ENCODE results near the gene MSX2.

Gene MSX2
- total RNA-seq = 0 to 1.2 (median 0.35) reads per million in 3 donors

- H3K9me3 ChIP-seq (ENCODE audit: control insufficient read depth, low read length) = no peaks in the 10 kb centered on the region
Observed at GRCh38 chr5:174724484-174725260, at the start of gene MSX2. Gene MSX2 (plus strand): TSS chr5:174724582. CDS start chr5:174724660, 78 bp downstream.

GRCh38 chr5:174675110-174675509 is 49.3 kb upstream of the MSX2 start:
- no peaks in the 10 kb centered on the region for H3K9me3 ChIP-seq (ENCODE audit: control insufficient read depth, low read length)
- DNase-seq = no peak
- H3K4me1 ChIP-seq (ENCODE audit: control insufficient read depth, insufficient read depth, low read length, poor library complexity, severe bottlenecking) = no peaks in the 10 kb centered on the region
- no peaks in the 10 kb centered on the region for H3K36me3 ChIP-seq (ENCODE audit: control insufficient read depth, insufficient read depth, low read length)
- no peak overlapping the region for H3K4me3 ChIP-seq (ENCODE audit: insufficient read depth, low read depth, low read length, poor library complexity, severe bottlenecking)
- no peak overlapping the region for H3K27ac ChIP-seq (ENCODE audit: insufficient read depth, low read length, poor library complexity, severe bottlenecking)
- H3K27me3 ChIP-seq (replicated peaks; ENCODE audit: control insufficient read depth, insufficient read depth, low read length, poor library complexity, severe bottlenecking) = no peaks in the 10 kb centered on the region

More at GRCh38 chr5:174724484-174725260, at the start of gene MSX2:
- H3K27ac ChIP-seq (ENCODE audit: insufficient read depth, low read length, poor library complexity, severe bottlenecking) = no peak within 1 kb of the TSS
- no peaks in the 10 kb centered on the region for H3K36me3 ChIP-seq (ENCODE audit: control insufficient read depth, insufficient read depth, low read length)
- H3K4me1 ChIP-seq (ENCODE audit: control insufficient read depth, insufficient read depth, low read length, poor library complexity, severe bottlenecking) = no peaks in the 10 kb centered on the region
- peaks cover 41% of the 10 kb centered on the region for H3K27me3 ChIP-seq (replicated peaks; ENCODE audit: control insufficient read depth, insufficient read depth, low read length, poor library complexity, severe bottlenecking)
- peak in 1 of 3 donors; percentile 5 for DNase-seq
- peak within 1 kb of the TSS; percentile 29 for H3K4me3 ChIP-seq (ENCODE audit: insufficient read depth, low read depth, low read length, poor library complexity, severe bottlenecking)

DNA sequence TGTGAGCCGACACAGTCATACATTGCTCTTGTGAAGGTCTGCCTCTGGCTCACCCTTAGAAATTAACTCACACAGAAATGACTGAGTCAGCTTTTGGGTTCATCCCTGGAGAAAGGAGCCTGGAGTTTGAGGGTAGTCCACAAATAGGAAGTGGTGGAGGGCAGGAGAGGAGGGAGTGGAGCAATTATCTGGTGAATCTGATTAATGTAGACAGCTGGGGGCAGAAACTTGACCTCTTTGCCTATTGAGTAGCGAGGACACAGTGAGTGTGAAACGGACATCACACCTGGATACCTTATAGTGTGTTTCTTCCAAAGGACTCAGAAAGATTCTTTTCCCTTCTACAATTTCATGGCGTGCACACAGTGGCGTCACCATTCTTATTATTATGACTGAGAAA is 48.5 kb upstream of the MSX2 start:
- Histone ChIP-seq H3K36me3 (ENCODE audit: control insufficient read depth, insufficient read depth, low read length) (no peaks in the 10 kb centered on the region), H3K4me1 (ENCODE audit: control insufficient read depth, insufficient read depth, low read length, poor library complexity, severe bottlenecking) (no peaks in the 10 kb centered on the region), H3K27ac (ENCODE audit: insufficient read depth, low read length, poor library complexity, severe bottlenecking) (no peak overlapping the region), H3K9me3 (ENCODE audit: control insufficient read depth, low read length) (no peaks in the 10 kb centered on the region), H3K27me3 (replicated peaks; ENCODE audit: control insufficient read depth, insufficient read depth, low read length, poor library complexity, severe bottlenecking) (no peaks in the 10 kb centered on the region), H3K4me3 (ENCODE audit: insufficient read depth, low read depth, low read length, poor library complexity, severe bottlenecking) (no peak overlapping the region)
- DNase-seq = no peak

DNA sequence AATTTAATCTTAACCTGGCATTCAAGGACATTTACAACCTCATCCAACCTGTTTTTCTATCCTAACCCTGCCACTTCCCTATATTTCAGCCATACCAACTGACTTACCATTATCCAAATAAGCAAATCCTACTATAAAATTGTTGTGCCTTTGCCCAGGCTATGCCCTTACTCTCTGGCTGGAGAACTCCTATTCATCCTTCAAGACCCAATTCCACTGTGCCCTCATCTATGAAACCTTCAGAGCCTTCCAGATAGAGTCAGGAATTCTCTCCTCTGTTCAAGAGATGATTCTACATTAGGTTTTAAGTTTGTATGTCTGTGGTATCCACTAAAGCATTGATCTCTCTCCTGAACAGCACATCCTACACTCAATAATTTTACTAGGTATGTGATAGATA is 46.3 kb upstream of the MSX2 start:
- no peaks in the 10 kb centered on the region for H3K9me3 ChIP-seq (ENCODE audit: control insufficient read depth, low read length)
- H3K27ac ChIP-seq (ENCODE audit: insufficient read depth, low read length, poor library complexity, severe bottlenecking) = no peak overlapping the region
- no peaks in the 10 kb centered on the region for H3K36me3 ChIP-seq (ENCODE audit: control insufficient read depth, insufficient read depth, low read length)
- H3K27me3 ChIP-seq (replicated peaks; ENCODE audit: control insufficient read depth, insufficient read depth, low read length, poor library complexity, severe bottlenecking) = no peaks in the 10 kb centered on the region
- no peak for DNase-seq
- H3K4me3 ChIP-seq (ENCODE audit: insufficient read depth, low read depth, low read length, poor library complexity, severe bottlenecking) = no peak overlapping the region
- H3K4me1 ChIP-seq (ENCODE audit: control insufficient read depth, insufficient read depth, low read length, poor library complexity, severe bottlenecking) = no peaks in the 10 kb centered on the region

DNA sequence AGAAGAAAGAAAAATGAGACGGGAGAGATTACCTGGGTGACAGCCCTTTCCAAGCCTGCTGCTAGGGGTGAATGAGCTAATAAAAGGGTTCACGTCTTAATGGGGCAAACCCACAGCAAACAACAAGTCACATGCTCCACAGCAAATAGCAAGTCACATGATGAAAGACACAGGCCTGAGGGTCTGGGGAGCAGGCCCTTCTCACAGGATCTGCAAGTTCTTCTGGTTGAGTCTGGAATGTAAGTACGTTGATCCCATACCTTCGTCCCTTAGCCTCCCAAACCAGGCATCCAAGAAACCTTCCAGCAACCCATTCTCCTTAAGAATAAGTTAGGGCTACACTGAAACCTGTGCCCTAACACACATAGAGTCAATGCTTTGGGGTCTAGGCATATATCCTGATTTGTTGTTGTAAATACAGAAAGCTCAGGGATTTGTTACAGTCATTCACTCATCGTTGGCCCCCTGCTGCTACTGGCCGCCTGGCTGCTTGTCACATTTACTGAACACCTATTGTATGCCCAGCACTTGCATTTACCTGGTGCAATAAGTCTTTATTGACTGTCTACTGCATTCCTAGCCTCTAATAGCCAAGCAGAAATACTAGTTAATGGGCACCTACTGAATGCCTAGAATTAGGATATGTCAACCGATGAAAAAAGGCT is 43.3 kb upstream of the MSX2 start:
- Histone ChIP-seq H3K27me3 (replicated peaks; ENCODE audit: control insufficient read depth, insufficient read depth, low read length, poor library complexity, severe bottlenecking) (no peaks in the 10 kb centered on the region), H3K9me3 (ENCODE audit: control insufficient read depth, low read length) (no peaks in the 10 kb centered on the region), H3K27ac (ENCODE audit: insufficient read depth, low read length, poor library complexity, severe bottlenecking) (no peak overlapping the region), H3K4me3 (ENCODE audit: insufficient read depth, low read depth, low read length, poor library complexity, severe bottlenecking) (no peak overlapping the region), H3K36me3 (ENCODE audit: control insufficient read depth, insufficient read depth, low read length) (no peaks in the 10 kb centered on the region), H3K4me1 (ENCODE audit: control insufficient read depth, insufficient read depth, low read length, poor library complexity, severe bottlenecking) (no peaks in the 10 kb centered on the region)
- no peak for DNase-seq

- Histone ChIP-seq H3K9me3 (ENCODE audit: control insufficient read depth, low read length) (no peaks in the 10 kb centered on the region), H3K27ac (ENCODE audit: insufficient read depth, low read length, poor library complexity, severe bottlenecking) (no peak overlapping the region), H3K4me3 (ENCODE audit: insufficient read depth, low read depth, low read length, poor library complexity, severe bottlenecking) (no peak overlapping the region), H3K4me1 (ENCODE audit: control insufficient read depth, insufficient read depth, low read length, poor library complexity, severe bottlenecking) (no peaks in the 10 kb centered on the region), H3K36me3 (ENCODE audit: control insufficient read depth, insufficient read depth, low read length) (no peaks in the 10 kb centered on the region), H3K27me3 (replicated peaks; ENCODE audit: control insufficient read depth, insufficient read depth, low read length, poor library complexity, severe bottlenecking) (peaks cover 11% of the 10 kb centered on the region)
- no peak for DNase-seq
Observed at GRCh38 chr5:174687503-174687902, 36.9 kb upstream of the MSX2 start.

GRCh38 chr5:174688441-174689354 is 35.7 kb upstream of the MSX2 start:
- no peak for DNase-seq
- Histone ChIP-seq H3K36me3 (ENCODE audit: control insufficient read depth, insufficient read depth, low read length) (no peaks in the 10 kb centered on the region), H3K4me3 (ENCODE audit: insufficient read depth, low read depth, low read length, poor library complexity, severe bottlenecking) (no peak overlapping the region), H3K27ac (ENCODE audit: insufficient read depth, low read length, poor library complexity, severe bottlenecking) (no peak overlapping the region), H3K27me3 (replicated peaks; ENCODE audit: control insufficient read depth, insufficient read depth, low read length, poor library complexity, severe bottlenecking) (peaks cover 11% of the 10 kb centered on the region), H3K4me1 (ENCODE audit: control insufficient read depth, insufficient read depth, low read length, poor library complexity, severe bottlenecking) (no peaks in the 10 kb centered on the region), H3K9me3 (ENCODE audit: control insufficient read depth, low read length) (no peaks in the 10 kb centered on the region)

DNA sequence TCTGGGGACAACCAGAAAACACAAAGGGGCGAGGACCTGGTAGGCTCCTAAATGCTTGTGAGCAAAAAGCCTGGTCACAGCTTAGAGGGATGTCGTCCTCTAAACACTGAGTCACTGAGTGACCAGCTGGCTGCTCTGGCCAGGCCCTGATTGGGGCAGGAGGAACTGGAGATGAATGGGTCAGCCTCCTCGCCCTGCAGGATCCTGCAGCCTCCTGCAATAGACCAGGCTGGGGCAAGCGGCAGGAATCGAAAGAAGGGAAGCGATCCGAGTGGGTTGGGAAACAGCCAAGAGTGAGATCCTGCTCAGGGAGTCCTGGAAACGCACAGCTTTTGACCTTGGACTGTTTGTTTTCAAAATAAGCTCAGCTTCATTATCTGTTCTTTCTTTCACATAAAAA is 34.1 kb upstream of the MSX2 start:
- H3K27me3 ChIP-seq (replicated peaks; ENCODE audit: control insufficient read depth, insufficient read depth, low read length, poor library complexity, severe bottlenecking) = peaks cover 11% of the 10 kb centered on the region
- H3K4me3 ChIP-seq (ENCODE audit: insufficient read depth, low read depth, low read length, poor library complexity, severe bottlenecking) = no peak overlapping the region
- H3K4me1 ChIP-seq (ENCODE audit: control insufficient read depth, insufficient read depth, low read length, poor library complexity, severe bottlenecking) = no peaks in the 10 kb centered on the region
- no peak overlapping the region for H3K27ac ChIP-seq (ENCODE audit: insufficient read depth, low read length, poor library complexity, severe bottlenecking)
- no peak for DNase-seq
- no peaks in the 10 kb centered on the region for H3K36me3 ChIP-seq (ENCODE audit: control insufficient read depth, insufficient read depth, low read length)
- no peaks in the 10 kb centered on the region for H3K9me3 ChIP-seq (ENCODE audit: control insufficient read depth, low read length)

GRCh38 chr5:174692381-174692780 is 32.0 kb upstream of the MSX2 start:
- H3K27ac ChIP-seq (ENCODE audit: insufficient read depth, low read length, poor library complexity, severe bottlenecking) = no peak overlapping the region
- no peak overlapping the region for H3K4me3 ChIP-seq (ENCODE audit: insufficient read depth, low read depth, low read length, poor library complexity, severe bottlenecking)
- H3K9me3 ChIP-seq (ENCODE audit: control insufficient read depth, low read length) = no peaks in the 10 kb centered on the region
- H3K4me1 ChIP-seq (ENCODE audit: control insufficient read depth, insufficient read depth, low read length, poor library complexity, severe bottlenecking) = no peaks in the 10 kb centered on the region
- peaks cover 11% of the 10 kb centered on the region for H3K27me3 ChIP-seq (replicated peaks; ENCODE audit: control insufficient read depth, insufficient read depth, low read length, poor library complexity, severe bottlenecking)
- H3K36me3 ChIP-seq (ENCODE audit: control insufficient read depth, insufficient read depth, low read length) = no peaks in the 10 kb centered on the region
- no peak for DNase-seq
